ENCODE results near the gene CDK18.

The CDK18 gene

DNA sequence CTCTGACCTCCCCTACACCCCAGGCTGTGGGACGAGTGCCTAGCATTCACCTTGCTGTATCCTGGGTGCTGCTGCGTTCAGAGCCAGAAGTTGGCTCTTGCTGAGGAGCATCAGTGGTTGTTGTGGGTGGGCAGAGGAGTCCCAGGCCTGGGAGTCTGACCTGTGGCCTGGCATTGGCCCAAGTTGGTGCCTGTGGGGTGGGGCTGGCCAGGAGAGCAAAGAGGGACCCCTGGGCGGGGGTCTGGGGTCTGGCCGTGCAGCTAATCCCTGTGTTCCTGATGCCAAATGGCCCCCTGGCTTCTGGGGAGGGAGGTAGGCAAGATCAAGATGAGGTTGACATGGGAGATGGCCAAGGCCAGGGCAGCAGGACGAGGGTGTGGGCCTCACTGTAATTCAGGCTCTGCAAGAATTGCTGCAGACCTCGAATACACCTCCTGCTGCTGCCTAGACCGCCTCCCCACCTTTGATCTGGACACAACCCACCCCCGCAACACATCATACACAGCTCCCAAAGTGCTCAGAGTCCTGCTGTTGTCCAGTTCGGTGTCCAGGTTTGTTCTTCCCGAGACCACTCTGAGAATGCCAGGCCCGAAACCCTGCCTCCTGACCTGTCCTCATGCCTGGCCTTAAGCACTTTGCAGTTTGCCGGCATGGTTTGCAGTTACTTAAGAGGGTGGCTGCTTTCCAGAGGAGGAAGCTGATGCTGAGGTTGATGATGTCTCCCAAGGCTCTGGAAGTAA lies 28.7 kb downstream of the CDK18 start:
- Histone ChIP-seq H3K27ac (no peak overlapping the region), H3K36me3 (ENCODE audit: insufficient read depth, low read length) (no peaks in the 10 kb centered on the region), H3K4me3 (no peak overlapping the region), H3K9me3 (ENCODE audit: low read depth, low read length) (no peaks in the 10 kb centered on the region), H3K9ac (ENCODE audit: insufficient read length) (no peak overlapping the region)
- DNase-seq (ENCODE audit: low read depth, low spot score): no peak
- no peak for TF ChIP-seq FOXP2 (optimal IDR thresholded peaks at IDR 0.05; ENCODE audit: control extremely low read depth, extremely low read length, insufficient read depth)
- TF ChIP-seq EZH2 (IDR thresholded peaks at IDR 0.05): no peak
- TF ChIP-seq POLR2AphosphoS5 (IDR thresholded peaks at IDR 0.05; ENCODE audit: borderline replicate concordance, low read depth, low read length): no peak

DNA sequence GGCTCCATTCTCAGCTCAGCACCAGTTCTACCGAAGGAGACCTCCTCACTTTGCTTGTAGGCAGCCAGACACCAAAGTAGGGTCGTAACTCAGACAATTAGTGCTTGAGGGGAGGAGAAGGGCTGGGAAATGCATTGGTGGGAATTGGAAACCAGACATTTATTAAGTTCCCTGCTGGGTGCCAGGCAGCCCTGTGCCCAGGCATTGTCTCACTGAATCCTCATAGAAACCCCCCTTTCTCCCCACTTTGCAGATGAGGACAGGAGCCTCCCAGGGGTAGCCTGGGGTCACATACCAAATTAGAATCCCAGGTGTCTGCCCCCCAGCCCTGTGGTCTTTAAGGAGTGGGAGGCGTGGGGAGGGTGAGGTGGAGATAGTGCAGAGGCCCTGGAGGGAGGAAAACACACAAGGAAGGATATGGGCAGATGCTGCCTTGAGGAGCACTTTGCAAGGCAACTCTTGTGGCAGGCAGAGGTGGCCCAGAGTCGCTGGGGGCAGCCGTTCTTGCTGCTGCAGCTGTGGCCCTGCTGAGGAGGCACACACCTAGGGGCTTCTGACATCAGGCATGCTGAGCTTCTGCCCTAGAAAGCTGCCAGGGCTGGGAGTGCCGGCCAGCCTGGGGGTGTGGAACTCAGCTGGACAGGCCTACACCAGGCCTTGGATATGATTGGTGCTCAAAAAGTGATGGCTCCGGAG lies 29.4 kb downstream of the CDK18 start:
- H3K27ac ChIP-seq: no peak overlapping the region
- H3K36me3 ChIP-seq (ENCODE audit: insufficient read depth, low read length): no peaks in the 10 kb centered on the region
- DNase-seq (ENCODE audit: low read depth, low spot score): no peak
- no peak overlapping the region for H3K9ac ChIP-seq (ENCODE audit: insufficient read length)
- H3K4me3 ChIP-seq: no peak overlapping the region
- TF ChIP-seq EZH2 (IDR thresholded peaks at IDR 0.05) (no peak), POLR2AphosphoS5 (IDR thresholded peaks at IDR 0.05; ENCODE audit: borderline replicate concordance, low read depth, low read length) (no peak), FOXP2 (optimal IDR thresholded peaks at IDR 0.05; ENCODE audit: control extremely low read depth, extremely low read length, insufficient read depth) (no peak)
- H3K9me3 ChIP-seq (ENCODE audit: low read depth, low read length): no peaks in the 10 kb centered on the region

DNA sequence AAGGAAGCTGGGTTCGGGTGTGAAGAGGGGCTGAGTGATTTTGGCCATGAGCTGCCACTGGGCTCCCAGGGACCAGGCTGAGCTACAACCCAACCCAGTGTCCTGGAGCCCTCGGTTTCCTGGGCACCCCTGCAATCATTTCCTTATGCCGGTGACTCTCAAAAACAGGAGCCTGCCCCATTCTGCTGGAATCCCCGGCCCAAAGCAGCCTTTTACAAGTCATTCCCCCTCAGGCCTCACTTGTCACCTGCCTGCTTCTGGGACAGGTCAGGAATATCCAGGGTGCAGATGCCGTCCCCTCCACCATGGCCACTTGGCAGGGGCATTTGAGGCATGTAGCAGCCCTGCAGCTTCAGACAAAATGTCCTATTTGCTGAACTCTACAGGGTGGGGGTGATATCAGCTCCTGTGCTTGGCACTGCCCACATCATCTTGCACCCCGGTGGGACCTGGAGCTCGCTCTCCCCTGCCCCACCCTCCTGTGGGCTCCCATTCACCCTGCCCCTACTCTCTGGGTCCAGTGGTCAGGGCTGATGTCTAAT lies 30.0 kb downstream of the CDK18 start:
- Histone ChIP-seq H3K36me3 (ENCODE audit: insufficient read depth, low read length) (no peaks in the 10 kb centered on the region), H3K27ac (no peak overlapping the region), H3K4me3 (no peak overlapping the region), H3K9ac (ENCODE audit: insufficient read length) (no peak overlapping the region), H3K9me3 (ENCODE audit: low read depth, low read length) (no peaks in the 10 kb centered on the region)
- no peak for TF ChIP-seq POLR2AphosphoS5 (IDR thresholded peaks at IDR 0.05; ENCODE audit: borderline replicate concordance, low read depth, low read length)
- TF ChIP-seq FOXP2 (optimal IDR thresholded peaks at IDR 0.05; ENCODE audit: control extremely low read depth, extremely low read length, insufficient read depth): no peak
- no peak for DNase-seq (ENCODE audit: low read depth, low spot score)

DNA sequence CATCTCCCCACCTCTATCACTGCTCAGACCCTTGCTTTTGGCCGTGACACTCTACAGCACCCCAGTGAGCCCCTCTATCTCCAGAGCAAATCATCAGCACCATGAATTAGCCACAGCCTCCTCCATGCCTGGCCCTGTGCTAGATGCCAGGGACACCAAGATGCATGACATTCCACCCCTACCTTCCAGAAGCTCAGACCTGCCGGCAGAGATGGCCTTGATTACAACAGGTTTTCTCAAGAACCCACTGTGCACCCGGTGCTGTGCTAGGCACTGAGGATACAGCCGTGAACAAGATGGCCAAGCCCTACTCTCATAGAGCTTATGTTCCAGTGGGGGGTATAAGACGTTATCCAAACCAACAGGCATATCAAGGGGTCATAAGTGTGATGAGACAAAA lies 30.6 kb downstream of the CDK18 start:
- no peak overlapping the region for H3K27ac ChIP-seq

DNA sequence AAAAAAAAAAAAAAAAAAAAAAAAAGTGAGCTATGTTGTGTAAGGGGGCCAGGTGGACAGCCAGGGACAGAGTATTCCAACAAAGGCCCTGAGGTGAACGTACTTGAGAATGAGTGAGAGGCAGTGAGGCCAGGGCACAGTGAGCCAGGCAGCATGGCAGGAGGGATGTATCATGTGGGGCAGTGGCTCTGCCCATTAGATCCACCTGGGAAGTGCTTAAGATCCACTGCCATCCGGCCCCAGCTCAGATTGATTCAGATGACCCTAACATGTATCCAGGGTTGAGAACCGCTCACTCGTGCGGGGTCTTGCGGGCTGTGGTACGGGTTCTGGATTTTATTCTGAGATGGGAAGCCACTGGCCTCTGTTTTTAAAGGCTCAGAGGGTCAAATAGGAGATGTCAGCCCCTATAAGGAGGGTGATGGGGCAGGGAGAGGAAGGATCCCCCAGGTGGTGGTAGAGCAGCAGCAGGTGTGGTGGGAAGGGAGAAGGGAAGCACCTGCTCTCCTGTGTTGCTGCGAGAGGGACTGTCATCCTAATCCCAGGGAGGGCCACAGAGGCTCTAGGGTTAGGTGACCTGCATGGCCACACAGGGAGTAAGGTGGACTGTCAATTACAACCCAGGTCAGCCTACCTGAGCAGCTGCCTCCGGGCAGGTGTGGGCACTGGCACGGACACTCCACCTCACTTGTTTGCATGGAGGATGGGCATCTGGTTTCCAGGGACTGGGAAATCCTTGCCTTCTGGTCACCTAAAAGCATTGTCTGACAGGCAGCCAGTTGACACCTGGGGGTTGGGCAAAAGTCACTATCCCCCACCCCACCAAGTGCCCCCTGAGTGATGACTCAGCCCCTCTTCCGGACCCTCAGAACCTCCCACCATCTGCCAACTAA lies 31.6 kb downstream of the CDK18 start:
- no peak for DNase-seq (ENCODE audit: low read depth, low spot score)
- Histone ChIP-seq H3K36me3 (ENCODE audit: insufficient read depth, low read length) (no peaks in the 10 kb centered on the region), H3K4me3 (no peak overlapping the region), H3K9ac (ENCODE audit: insufficient read length) (no peak overlapping the region), H3K27ac (no peak overlapping the region), H3K9me3 (ENCODE audit: low read depth, low read length) (no peaks in the 10 kb centered on the region)
- TF ChIP-seq FOXP2 (optimal IDR thresholded peaks at IDR 0.05; ENCODE audit: control extremely low read depth, extremely low read length, insufficient read depth) (no peak), EZH2 (IDR thresholded peaks at IDR 0.05) (no peak), POLR2AphosphoS5 (IDR thresholded peaks at IDR 0.05; ENCODE audit: borderline replicate concordance, low read depth, low read length) (no peak)

More for the DNA sequence above, 30.6 kb downstream of the CDK18 start:
- Histone ChIP-seq H3K9ac (ENCODE audit: insufficient read length) (no peak overlapping the region), H3K36me3 (ENCODE audit: insufficient read depth, low read length) (no peaks in the 10 kb centered on the region), H3K9me3 (ENCODE audit: low read depth, low read length) (no peaks in the 10 kb centered on the region), H3K4me3 (no peak overlapping the region)
- TF ChIP-seq FOXP2 (optimal IDR thresholded peaks at IDR 0.05; ENCODE audit: control extremely low read depth, extremely low read length, insufficient read depth): no peak
- TF ChIP-seq EZH2 (IDR thresholded peaks at IDR 0.05): no peak
- TF ChIP-seq POLR2AphosphoS5 (IDR thresholded peaks at IDR 0.05; ENCODE audit: borderline replicate concordance, low read depth, low read length): no peak
- no peak for DNase-seq (ENCODE audit: low read depth, low spot score)

DNA sequence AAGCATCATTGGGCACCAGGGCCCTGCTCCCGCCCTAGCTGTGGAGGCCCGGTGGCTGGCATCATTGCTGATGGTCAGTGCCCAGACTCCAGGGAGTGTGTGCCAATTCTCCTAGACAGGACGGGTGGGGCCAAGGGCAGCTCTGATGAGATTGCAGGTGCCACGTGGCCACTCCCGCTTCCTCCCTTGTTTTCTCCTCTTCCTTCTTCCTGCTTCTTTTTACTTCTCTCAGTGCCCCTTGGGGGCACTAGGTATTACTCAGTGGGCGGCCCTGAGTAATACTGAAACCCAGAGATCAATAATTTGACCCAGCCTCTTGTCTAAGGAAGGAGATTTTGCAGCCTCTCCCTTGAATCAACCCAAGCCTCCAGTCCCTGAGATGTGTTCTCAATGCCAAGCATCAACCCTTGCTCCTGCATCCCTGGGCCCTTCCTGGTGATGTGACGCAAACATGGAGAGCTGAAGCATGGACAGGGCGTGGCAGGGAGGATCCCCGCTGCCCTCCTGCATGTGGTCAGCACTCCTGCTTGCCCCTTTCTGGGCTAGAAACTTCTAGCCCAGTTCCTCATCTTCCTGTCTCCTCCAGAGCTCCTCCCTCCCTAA lies 32.4 kb downstream of the CDK18 start:
- TF ChIP-seq EZH2 (IDR thresholded peaks at IDR 0.05): no peak
- no peak for TF ChIP-seq POLR2AphosphoS5 (IDR thresholded peaks at IDR 0.05; ENCODE audit: borderline replicate concordance, low read depth, low read length)
- no peak for TF ChIP-seq FOXP2 (optimal IDR thresholded peaks at IDR 0.05; ENCODE audit: control extremely low read depth, extremely low read length, insufficient read depth)

DNA sequence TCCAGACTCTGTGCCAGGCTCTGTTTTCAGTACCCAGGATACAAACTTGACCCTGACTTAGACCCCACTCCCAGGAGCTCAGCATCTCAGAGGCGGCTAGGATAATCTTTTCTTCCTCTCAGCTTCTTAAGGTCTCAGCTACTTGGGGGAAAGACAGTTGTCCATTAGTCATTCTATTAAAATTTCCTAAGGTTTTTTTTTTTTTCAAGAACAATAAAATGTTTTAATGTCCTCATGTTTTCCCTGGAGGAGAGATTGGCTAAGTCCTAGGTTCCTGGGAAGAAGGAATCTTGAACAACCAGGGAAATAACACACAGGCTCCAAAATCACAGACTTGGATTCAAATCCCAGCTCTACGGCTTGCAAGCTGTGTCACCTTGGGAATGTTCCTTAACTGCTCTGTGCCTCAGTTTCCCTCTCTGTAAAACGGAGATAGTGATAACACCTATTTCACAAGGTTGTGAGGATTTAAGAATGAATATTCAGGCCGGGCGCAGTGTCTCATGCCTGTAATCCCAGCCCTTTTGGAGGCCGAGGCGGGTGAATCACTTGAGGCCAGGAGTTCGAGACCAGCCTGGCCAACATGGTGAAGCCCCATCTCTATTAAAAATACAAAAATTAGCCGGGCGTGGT lies 33.0 kb downstream of the CDK18 start:
- no peak for TF ChIP-seq FOXP2 (optimal IDR thresholded peaks at IDR 0.05; ENCODE audit: control extremely low read depth, extremely low read length, insufficient read depth)
- H3K9ac ChIP-seq (ENCODE audit: insufficient read length): no peak overlapping the region
- H3K27ac ChIP-seq: no peak overlapping the region
- no peak for DNase-seq (ENCODE audit: low read depth, low spot score)
- H3K4me3 ChIP-seq: no peak overlapping the region
- H3K9me3 ChIP-seq (ENCODE audit: low read depth, low read length): no peaks in the 10 kb centered on the region
- H3K36me3 ChIP-seq (ENCODE audit: insufficient read depth, low read length): no peaks in the 10 kb centered on the region

More for the DNA sequence above, 32.4 kb downstream of the CDK18 start:
- Histone ChIP-seq H3K27ac (no peak overlapping the region), H3K4me3 (no peak overlapping the region), H3K9me3 (ENCODE audit: low read depth, low read length) (no peaks in the 10 kb centered on the region), H3K36me3 (ENCODE audit: insufficient read depth, low read length) (no peaks in the 10 kb centered on the region), H3K9ac (ENCODE audit: insufficient read length) (no peak overlapping the region)
- DNase-seq (ENCODE audit: low read depth, low spot score): no peak
